OCI-LY7 (cell line): Measurements from ENCODE around the gene TRPM2. TPM values are rescaled to one million over a fixed set of nuclear protein-coding genes. Genes with fewer than 3 reads are reported as not detected.

Experiments used
- BruUV-seq: library from RNA; stranded (reverse); fragments of 400-500 nt; replicated peaks from 2 replicates; lab custom pipeline; 2021; lab: Mats Ljungman, UMichigan
- CTCF ChIA-PET: fragments of 300-600 bp; sonication (Branson Sonifier 250); formaldehyde crosslinking; loops from one replicate; lab custom pipeline; 2022; ENCODE audit warnings: antibody characterized with exemption; ENCODE audit not compliant: unreplicated experiment; lab: Charles Lee
- POLR2A ChIA-PET: fragments of 300-600 bp; sonication (Branson Sonifier 250); formaldehyde crosslinking; loops from one replicate; lab custom pipeline; 2022; ENCODE audit warnings: antibody characterized with exemption; lab: Charles Lee
- DNase-seq: peaks from one replicate; pipeline ENCODE4 v3.0.0-alpha.2; 2015; ENCODE audit warnings: low spot score
- H2AFZ ChIP-seq: fragments of 200-600 bp; sonication (generic), shearing (Covaris generic); 2 replicates; pipeline ENCODE4 v1.6.1; 2014; ENCODE audit warnings: mild to moderate bottlenecking, antibody characterized with exemption, low read length, moderate library complexity
- H3K27ac ChIP-seq: fragments of 200-600 bp; sonication (generic); 2 replicates; pipeline ENCODE4 v1.5.1; 2014; ENCODE audit warnings: mixed run types, low read depth, mild to moderate bottlenecking, moderate library complexity, low read length, inconsistent platforms; ENCODE audit not compliant: poor library complexity, severe bottlenecking
- H3K36me3 ChIP-seq: fragments of 200-600 bp; sonication (generic); 2 replicates; pipeline ENCODE4 v1.6.1; 2014; ENCODE audit warnings: mild to moderate bottlenecking, antibody characterized with exemption, low read length, moderate library complexity, mixed read lengths; ENCODE audit not compliant: insufficient read depth
- H3K4me1 ChIP-seq: fragments of 200-600 bp; sonication (generic); 2 replicates; pipeline ENCODE4 v1.5.1; 2014; ENCODE audit warnings: mild to moderate bottlenecking, low read length; ENCODE audit not compliant: insufficient read depth, poor library complexity, severe bottlenecking
- H3K4me2 ChIP-seq: fragments of 200-600 bp; sonication (generic); 2 replicates; pipeline ENCODE4 v1.6.1; 2014; ENCODE audit warnings: mild to moderate bottlenecking, low read length
- H3K4me3 ChIP-seq: fragments of 200-600 bp; sonication (generic); 2 replicates; pipeline ENCODE4 v1.5.1; 2014; ENCODE audit warnings: mild to moderate bottlenecking, low read depth, low read length; ENCODE audit not compliant: poor library complexity, severe bottlenecking
- H3K79me2 ChIP-seq: fragments of 200-600 bp; sonication (generic); 2 replicates; pipeline ENCODE4 v1.6.1; 2016; ENCODE audit warnings: low read depth, mild to moderate bottlenecking, low read length, moderate library complexity, mixed read lengths; ENCODE audit not compliant: insufficient read depth
- H3K9me2 ChIP-seq: fragments of 200-600 bp; sonication (generic); 2 replicates; pipeline ENCODE4 v1.6.1; 2016; ENCODE audit warnings: mild to moderate bottlenecking, low read length, mixed read lengths; ENCODE audit not compliant: insufficient read depth
- H3K9me3 ChIP-seq: fragments of 200-600 bp; sonication (generic); 2 replicates; pipeline ENCODE4 v1.6.1; 2014; ENCODE audit warnings: mild to moderate bottlenecking, mixed run types, low read length, mixed read lengths
- H4K20me1 ChIP-seq: fragments of 200-600 bp; sonication (generic); 2 replicates; pipeline ENCODE4 v1.6.1; 2014; ENCODE audit warnings: mild to moderate bottlenecking, antibody characterized with exemption, low read length, moderate library complexity, mixed read lengths; ENCODE audit not compliant: insufficient read depth
- CTCF ChIP-seq: fragments of 200-600 bp; sonication (generic); conservative IDR thresholded peaks from 2 replicates; pipeline ENCODE4 v1.5.1; 2014; ENCODE audit warnings: mild to moderate bottlenecking, antibody characterized with exemption, low read length, moderate library complexity, mixed read lengths
- EZH2phosphoT487 ChIP-seq: fragments of 200-600 bp; sonication (generic); IDR thresholded peaks from 2 replicates; pipeline ENCODE4 v1.6.1; 2018; ENCODE audit warnings: low read depth, borderline replicate concordance, mild to moderate bottlenecking, mixed run types, antibody characterized with exemption, low read length, moderate library complexity, mixed read lengths
- intact Hi-C: fragments of 100-400 bp; cut with micrococcal nuclease; formaldehyde crosslinking; loops from one replicate; pipeline ENCODE4 v1.10.0; 2022; ENCODE audit not compliant: unreplicated experiment
- total RNA-seq, 2 experiments: library from RNA; depleted of rRNA in 1 of 2; stranded (reverse); fragments of >200 nt in 1 of 2; shearing (Covaris generic) in 1 of 2; gene quantifications; 2 replicates each; pipeline ENCODE4 v1.2.3, GENCODE V29; 2014 to 2022

TRPM2 gene
- total RNA-seq, 2 experiments from 2014 or later: 1.8 to 7.1 TPM

DNA sequence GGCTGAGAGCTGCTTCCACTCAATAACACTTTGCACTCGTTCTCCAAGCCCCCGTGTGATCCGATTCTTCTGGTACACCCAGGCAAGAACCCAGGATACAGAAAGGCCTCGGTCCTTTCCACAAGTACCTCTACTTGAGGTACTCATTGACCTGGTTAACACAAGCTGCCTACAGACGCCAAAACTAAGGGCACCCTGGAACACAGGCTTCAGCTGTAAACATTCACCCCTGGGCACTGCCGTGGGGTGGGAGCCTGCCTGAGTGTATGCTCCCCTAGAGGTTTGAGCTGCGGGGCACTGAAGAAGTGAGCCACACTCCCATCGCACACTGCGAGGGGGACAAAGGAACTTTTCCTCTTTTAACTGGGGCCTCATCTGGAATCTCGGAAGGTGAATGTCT lies 132.4 kb downstream of the TRPM2 start:
- Histone ChIP-seq H3K27ac (no peak overlapping the region), H3K79me2 (no peaks in the 10 kb centered on the region), H3K4me2 (no peak overlapping the region), H4K20me1 (no peaks in the 10 kb centered on the region), H3K4me3 (no peak overlapping the region), H3K36me3 (no peaks in the 10 kb centered on the region), H3K4me1 (no peaks in the 10 kb centered on the region), H3K9me2 (no peaks in the 10 kb centered on the region), H2AFZ (no peak overlapping the region), H3K9me3 (no peaks in the 10 kb centered on the region)
- ChIA-PET CTCF (no interaction called here), POLR2A (no interaction called here)
- intact Hi-C loops: no loop called here
- BruUV-seq: no TSS peak
- DNase-seq: no peak
- TF ChIP-seq EZH2phosphoT487 (no peak), CTCF (no peak)

DNA sequence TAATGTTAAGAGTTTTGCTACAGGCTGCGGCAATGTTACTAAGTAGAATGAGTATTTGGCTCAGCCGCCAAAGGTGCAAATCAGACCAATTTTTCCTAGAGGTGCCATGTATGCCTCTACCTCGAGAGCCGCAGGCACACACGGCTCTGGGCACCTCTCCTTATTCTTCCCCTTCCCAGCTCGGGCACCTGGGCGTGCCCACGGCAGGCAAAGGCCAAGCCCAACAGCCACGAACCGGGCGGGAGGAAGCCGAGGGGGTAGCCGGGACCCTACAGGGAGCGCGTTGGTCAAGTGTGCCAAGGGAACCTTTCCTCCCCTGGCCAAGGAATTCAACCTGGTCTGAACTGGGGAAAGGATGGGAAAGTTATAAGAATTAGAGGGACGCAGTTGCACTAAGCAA lies 132.9 kb downstream of the TRPM2 start:
- no peaks in the 10 kb centered on the region for H3K9me3 ChIP-seq
- no peaks in the 10 kb centered on the region for H4K20me1 ChIP-seq
- H3K4me2 ChIP-seq: no peak overlapping the region
- CTCF ChIA-PET: no interaction called here
- no peak overlapping the region for H3K27ac ChIP-seq
- no peak overlapping the region for H2AFZ ChIP-seq
- H3K36me3 ChIP-seq: no peaks in the 10 kb centered on the region
- no peak overlapping the region for H3K4me3 ChIP-seq
- TF ChIP-seq CTCF (no peak), EZH2phosphoT487 (no peak)
- POLR2A ChIA-PET: no interaction called here
- no peaks in the 10 kb centered on the region for H3K79me2 ChIP-seq
- no peaks in the 10 kb centered on the region for H3K9me2 ChIP-seq
- DNase-seq: no peak
- H3K4me1 ChIP-seq: no peaks in the 10 kb centered on the region
- BruUV-seq: no TSS peak
- intact Hi-C loops: no loop called here

DNA sequence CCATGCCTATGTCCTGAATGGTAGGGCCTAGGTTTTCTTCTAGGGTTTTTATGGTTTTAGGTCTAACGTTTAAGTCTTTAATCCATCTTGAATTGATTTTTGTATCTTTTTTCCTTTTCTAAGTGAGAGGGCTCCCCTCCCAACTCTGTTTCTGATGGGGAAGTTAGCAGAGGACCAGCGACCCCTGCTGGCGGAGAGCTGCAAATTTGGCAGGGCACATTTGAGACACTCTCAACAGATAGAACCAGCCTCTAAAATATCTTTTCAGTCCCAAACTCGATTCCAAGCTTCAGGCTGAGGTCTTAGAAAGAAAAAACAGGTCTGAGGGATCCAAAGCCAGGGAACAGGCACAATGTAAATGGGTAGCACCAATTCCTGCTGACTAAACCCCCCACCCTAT lies 134.4 kb downstream of the TRPM2 start:
- BruUV-seq: no TSS peak
- peak; percentile 36 for DNase-seq
- Histone ChIP-seq H4K20me1 (no peaks in the 10 kb centered on the region), H3K9me2 (no peaks in the 10 kb centered on the region), H3K4me2 (no peak overlapping the region), H3K36me3 (no peaks in the 10 kb centered on the region), H3K4me3 (no peak overlapping the region), H2AFZ (no peak overlapping the region), H3K4me1 (no peaks in the 10 kb centered on the region), H3K9me3 (no peaks in the 10 kb centered on the region), H3K27ac (no peak overlapping the region), H3K79me2 (no peaks in the 10 kb centered on the region)
- POLR2A ChIA-PET: no interaction called here
- intact Hi-C loops: no loop called here
- TF ChIP-seq CTCF: peak; percentile 79
- TF ChIP-seq EZH2phosphoT487: no peak
- CTCF ChIA-PET: no interaction called here
